H54 (cell line): ENCODE results near the gene SLC35E3.
"Not testable (repeated sequence)": the region's sequence is repeated elsewhere in the genome, so short reads cannot be mapped to it uniquely, and the experiment has no call there.

Source experiments
- DNase-seq: peaks from one replicate; pipeline ENCODE4 v3.0.0; 2011; ENCODE audit warnings: low spot score, mixed read lengths; ENCODE audit not compliant: insufficient read length
- FAIRE-seq: peaks from 3 replicates; lab custom pipeline; 2011; peaks lifted over from hg19 to GRCh38; lab: Jason Lieb, UNC
- POLR2A ChIP-seq: IDR thresholded peaks from 2 replicates; pipeline ENCODE4 v1.6.1; 2011; ENCODE audit warnings: low read depth, mild to moderate bottlenecking, low read length

SLC35E3 gene

DNA sequence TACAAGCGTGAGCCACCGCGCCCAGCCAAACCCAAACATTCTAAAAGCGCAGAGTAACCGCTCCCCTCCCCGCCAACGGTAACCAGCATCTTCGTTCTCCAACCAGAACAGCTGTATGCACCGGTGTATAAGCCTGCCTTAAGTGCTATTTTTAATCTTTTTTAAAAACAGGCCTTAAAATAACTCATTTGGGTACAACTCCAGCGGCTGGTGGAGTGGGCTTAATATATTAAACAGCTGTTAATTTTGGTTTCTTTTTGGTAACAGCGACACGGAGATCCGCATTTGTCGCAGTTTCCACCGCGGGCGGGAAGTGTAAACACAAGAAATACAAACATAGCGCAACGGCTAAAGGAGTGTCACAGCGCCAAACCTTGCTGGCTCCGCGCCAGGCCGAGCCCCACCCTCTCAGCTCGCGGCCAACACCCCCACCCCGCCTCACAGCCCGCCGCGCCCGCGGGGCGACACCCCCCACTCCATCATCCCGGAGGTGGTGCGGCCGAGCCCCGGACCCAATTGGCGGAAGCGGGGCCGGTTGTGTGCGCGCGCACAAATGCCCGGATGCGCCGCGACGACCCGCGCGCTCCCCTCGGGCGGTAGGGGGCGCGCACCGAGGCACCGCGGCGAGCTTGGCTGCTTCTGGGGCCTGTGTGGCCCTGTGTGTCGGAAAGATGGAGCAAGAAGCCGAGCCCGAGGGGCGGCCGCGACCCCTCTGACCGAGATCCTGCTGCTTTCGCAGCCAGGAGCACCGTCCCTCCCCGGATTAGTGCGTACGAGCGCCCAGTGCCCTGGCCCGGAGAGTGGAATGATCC, 61.8 kb downstream of the SLC35E3 start, which contains the start of gene MDM2:
Gene MDM2, plus strand, starts transcription at position 602 of the 812 bp plus-strand sequence. CDS start 301 bp downstream, outside the sequence.
- peak; percentile 71 for FAIRE-seq
- peak; percentile 63; the same call in 1 of the 2 replicates for TF ChIP-seq POLR2A
- peak; percentile 83 for DNase-seq

DNA sequence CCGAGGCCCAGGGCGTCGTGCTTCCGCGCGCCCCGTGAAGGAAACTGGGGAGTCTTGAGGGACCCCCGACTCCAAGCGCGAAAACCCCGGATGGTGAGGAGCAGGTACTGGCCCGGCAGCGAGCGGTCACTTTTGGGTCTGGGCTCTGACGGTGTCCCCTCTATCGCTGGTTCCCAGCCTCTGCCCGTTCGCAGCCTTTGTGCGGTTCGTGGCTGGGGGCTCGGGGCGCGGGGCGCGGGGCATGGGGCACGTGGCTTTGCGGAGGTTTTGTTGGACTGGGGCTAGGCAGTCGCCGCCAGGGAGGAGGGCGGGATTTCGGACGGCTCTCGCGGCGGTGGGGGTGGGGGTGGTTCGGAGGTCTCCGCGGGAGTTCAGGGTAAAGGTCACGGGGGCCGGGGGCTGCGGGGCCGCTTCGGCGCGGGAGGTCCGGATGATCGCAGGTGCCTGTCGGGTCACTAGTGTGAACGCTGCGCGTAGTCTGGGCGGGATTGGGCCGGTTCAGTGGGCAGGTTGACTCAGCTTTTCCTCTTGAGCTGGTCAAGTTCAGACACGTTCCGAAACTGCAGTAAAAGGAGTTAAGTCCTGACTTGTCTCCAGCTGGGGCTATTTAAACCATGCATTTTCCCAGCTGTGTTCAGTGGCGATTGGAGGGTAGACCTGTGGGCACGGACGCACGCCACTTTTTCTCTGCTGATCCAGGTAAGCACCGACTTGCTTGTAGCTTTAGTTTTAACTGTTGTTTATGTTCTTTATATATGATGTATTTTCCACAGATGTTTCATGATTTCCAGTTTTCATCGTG, 62.6 kb downstream of the SLC35E3 start:
- peak; percentile 47; the same call in 1 of the 2 replicates for TF ChIP-seq POLR2A
- peak; percentile 69 for DNase-seq
- FAIRE-seq, result peak; percentile 82

DNA sequence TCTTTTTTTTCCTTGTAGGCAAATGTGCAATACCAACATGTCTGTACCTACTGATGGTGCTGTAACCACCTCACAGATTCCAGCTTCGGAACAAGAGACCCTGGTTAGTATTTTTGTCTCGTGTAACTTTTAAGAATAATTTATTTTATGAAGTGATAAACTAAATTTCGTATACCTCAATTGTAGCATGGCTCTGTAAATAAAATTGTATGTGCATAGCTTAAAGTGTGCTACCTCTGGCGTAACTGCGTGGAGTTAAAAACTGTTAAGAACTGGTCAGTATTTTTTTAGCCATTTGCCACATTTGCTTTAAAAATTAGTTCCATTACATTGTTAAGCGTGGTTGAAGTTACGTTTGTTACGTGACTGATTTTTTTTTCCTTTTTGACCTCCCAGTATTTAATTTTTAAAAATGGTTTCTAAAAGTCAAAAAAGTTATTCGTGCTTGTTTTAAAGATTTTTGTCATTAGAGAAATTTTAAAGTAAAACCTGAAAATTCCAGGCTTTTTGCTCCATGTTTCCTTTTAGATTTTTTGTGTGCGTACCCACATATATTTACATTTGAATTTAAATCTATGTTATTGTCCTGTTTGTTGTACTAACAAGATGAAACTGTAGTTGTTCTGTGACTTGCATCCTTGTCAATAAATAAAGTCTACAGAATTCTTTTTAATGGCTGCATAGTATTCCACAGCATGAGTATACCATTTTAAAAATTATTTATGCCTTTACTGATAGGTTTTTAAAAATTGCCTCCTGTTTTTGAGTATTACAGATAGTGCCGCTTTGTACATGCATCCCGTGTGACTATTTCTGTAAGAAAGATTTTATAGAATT, 63.4 kb downstream of the SLC35E3 start:
- FAIRE-seq (no peak), DNase-seq (no peak)
- TF ChIP-seq POLR2A, result no peak

DNA sequence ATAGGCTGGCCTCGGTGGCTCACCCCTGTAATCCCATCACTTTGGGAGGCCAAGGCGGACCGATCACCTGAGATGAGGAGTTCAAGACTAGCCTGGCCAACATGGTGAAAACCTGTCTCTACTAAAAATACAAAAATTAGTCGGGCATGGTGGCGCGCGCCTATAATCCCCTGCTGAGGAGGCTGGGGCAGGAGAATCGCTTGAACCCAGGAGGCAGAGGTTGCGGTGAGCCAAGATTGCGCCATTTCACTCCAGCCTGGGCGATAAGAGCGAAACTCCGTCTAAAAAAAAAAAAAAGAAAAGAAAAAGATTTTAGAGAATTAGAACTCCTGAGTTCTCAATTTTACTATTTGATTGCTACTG, 64.0 kb downstream of the SLC35E3 start:
- FAIRE-seq, DNase-seq: not testable (repeated sequence)

DNA sequence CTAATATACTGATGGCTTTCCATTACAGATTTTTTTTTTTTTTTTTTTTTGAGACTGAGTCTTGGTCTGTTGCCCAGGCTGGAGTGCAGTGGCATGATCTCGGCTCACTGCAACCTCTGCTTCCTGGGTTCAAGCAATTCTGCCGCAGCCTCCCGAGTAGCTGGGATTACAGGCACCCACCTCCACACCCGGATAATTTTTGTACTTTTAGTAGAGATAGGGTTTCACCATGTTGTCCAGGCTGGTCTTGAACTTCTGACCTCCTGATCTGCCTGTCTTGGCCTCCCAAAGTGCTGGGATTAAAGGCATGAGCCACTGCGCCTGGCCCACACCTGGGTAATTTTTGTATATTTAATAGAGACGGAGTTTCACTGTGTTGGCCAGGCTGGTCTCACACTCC, 65.6 kb downstream of the SLC35E3 start:
- not testable (repeated sequence) for DNase-seq, FAIRE-seq

DNA sequence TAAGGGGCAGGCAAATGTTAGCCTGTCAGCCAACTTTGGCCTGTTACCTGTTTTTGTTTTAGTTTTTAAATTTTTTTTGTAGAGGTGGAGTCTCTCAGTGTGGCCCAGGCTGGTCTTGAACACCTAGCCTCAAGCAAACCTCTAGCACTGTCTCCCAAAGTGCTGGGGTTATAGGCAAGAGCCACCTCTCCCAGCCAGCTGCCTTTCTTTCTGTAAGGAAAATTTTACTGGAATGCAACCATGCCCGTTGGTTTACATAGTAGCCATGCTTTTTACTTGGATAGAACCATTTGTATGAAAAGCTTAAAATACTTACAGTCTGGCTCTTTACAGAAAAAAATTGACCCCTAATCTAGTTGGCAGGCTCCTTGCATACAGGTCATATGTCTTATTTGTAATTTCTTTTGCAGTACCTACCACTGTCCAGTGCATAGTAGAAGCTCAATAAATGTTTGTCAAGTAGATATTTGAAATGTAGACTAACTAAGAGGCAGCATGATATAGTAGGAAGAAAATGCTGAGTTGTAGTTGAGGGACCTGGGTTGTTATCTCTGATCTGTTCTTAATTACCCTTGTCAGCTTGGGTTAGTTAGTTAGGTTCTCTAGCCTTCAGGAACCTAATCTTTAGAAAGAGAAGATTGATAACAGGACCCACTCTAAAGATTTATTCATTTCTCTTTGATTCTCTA, 66.7 kb downstream of the SLC35E3 start:
- FAIRE-seq (peak; percentile 48), DNase-seq (no peak)
- no peak for TF ChIP-seq POLR2A

DNA sequence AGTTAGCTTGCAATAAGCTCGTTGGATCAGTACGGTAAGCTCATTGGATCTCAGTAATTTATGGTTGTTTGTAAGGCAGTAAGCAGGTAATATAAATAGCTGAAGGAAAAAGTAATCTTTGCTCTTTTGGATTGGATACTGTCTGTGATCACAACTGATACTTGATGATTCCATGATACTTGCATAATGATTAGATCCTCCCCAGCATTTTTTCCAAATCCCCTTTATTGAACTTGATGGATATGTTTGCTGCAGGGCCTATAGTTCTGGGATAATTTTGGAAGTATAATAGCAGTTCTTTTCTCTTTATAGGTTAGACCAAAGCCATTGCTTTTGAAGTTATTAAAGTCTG, 67.2 kb downstream of the SLC35E3 start:
- DNase-seq, result no peak
- peak; percentile 38 for FAIRE-seq
- no peak for TF ChIP-seq POLR2A

DNA sequence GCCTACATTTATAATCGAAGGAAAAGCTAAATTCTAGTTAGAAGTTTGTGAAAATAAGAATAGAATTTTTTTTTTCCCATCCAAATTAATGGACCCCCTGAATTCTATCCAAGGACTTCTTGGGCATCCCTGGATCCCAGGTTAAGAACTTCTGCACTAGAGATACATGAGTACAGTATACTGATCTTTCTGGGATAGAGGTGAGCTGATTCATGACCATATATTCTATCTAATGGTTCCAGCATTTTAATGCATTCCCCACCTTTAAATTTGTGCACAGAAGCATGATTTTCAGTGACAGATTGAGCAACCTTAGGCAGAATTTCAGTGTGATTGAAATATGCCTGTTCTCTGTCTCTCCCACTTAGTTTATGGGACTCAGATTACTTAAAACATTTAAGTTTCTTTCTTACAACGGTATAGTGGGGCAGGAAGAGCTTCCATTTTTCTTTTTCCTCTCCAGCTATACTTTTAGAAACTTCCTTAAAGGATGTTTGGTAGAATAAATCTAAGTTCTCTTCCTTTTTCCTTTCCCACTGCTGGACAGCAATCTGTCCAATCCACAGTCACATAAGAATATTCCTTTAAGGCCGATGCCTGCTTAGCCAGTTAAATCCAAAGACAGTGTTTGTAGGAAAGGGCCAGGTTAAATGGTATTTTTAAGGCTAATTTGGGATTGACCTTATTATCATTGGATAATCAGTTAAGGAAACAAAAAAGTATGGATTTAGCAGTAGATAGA, 68.7 kb downstream of the SLC35E3 start:
- TF ChIP-seq POLR2A, result no peak
- DNase-seq (no peak), FAIRE-seq (peak; percentile 48)

DNA sequence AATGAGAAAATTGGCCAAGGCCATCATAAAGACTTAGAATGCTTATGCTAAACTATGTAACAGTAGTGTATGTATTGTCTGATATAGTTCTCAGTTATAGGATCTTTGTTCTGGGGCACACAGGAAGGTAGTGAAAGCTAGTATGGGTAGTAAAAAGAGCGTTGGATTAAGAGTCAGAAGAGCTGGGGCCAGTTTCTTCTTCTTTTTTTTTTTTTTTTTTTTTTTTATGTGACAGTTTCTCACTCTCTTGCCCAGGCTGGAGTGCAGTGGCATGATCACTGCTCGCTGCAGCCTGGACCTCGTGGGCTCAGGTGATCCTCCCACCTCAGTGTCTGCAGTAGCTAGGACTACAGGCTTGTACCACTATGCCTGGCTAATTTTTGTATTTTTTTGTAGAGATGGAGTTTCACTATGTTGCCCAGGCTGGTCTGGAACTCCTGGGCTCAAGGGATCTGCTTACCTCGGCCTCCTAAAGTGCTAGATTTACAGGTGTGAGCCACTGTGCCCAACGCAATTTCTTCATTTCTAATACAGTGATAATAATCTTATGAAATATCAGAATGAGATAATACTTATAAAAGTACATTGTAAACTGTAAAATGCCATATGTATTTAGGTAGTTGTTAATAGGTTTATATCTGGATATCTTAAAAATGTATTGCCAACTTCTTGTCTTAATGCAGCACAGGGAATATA, 69.4 kb downstream of the SLC35E3 start:
- no peak for TF ChIP-seq POLR2A
- no peak for DNase-seq
- no peak for FAIRE-seq

DNA sequence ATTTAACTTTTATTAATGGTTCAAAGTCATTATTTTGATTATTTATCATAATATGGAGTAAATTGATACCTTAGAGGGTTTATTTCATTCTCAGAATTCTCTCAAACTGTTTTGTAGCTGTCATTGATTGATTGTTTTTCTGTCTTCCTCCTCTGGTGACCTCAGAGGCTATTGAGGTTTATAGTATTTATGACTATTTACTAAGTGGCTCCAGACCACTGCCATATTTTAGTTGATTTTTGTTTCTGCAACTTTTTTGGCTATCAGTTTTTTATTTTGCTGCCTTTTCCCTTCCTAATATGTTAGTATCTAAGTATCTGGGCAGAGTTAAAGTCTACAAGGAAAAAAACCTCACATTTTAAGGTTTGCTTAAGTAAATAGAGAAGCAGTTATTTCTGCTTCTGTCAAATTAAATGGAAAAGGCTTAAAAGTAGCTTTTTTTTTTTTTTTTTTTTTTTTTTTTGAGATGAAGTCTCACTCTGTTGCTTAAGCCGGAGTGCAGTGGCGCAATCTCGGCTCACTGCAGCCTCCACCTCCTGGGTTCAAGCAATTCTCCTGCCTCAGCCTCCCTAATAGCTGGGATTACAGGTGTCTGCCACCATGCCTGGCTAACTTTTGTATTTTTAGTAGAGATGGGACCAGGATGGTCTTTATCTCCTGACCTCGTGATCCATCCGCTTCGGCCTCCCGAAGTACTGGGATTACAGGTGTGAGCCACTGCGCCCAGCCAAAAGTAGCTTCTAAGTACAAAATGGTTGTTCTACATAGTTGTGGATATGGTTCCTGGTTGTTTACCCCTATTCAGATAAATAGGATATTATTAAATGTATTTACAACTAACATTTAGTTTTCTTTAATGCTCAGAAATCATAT, 70.2 kb downstream of the SLC35E3 start:
- DNase-seq (no peak), FAIRE-seq (no peak)
- no peak for TF ChIP-seq POLR2A

DNA sequence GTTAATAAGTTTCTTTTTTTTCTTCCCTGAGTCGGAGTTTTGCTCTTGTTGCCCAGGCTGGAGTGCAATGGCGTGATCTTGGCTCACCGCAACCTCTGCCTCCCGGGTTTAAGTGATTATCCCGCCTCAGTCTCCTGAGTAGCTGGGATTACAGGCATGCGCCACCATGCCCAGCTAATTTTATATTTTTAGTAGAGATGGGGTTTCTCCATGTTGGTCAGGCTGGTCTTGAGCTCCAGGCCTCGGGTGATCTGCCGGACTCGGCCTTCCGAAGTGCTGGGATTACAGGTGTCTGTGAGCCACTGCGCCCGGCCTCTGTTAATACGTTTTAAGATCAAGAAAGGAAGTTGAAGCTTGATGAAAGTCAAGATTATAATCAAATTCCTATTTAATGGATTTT, 73.5 kb downstream of the SLC35E3 start:
- FAIRE-seq, DNase-seq: not testable (repeated sequence)
